Ramos (cell line): ENCODE results near the gene NUP210L.

ENCODE experiments used
- in situ Hi-C: fragments of 300-500 bp; cut with MboI; formaldehyde crosslinking; loops from one replicate; pipeline ENCODE4 v1.14.3; 2022; ENCODE audit warnings: low sequenced_read_pairs; ENCODE audit not compliant: unreplicated experiment

NUP210L gene

DNA sequence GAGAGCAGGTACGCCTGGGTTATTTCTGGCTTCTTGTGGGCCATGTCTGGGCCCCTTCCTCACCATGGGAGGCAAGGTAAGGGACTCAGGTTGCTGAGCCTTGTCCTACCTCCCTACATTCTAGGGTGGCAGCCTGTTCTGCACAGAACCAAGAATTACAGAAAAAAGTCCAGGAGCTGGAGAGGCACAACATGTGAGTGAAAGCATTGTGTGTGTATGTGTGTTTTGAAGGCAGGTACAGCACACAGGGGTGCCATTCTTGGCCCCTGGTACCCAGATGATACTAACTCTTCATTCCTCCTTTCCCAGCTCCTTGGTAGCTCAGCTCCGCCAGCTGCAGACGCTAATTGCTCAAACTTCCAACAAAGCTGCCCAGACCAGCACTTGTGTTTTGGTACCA lies 181.8 kb downstream of the NUP210L start:
- in situ Hi-C loops: no loop called here

- in situ Hi-C loops: no loop called here
These were observed 184.5 kb downstream of the NUP210L start for GRCh38 chr1:153970346-153970745.

DNA sequence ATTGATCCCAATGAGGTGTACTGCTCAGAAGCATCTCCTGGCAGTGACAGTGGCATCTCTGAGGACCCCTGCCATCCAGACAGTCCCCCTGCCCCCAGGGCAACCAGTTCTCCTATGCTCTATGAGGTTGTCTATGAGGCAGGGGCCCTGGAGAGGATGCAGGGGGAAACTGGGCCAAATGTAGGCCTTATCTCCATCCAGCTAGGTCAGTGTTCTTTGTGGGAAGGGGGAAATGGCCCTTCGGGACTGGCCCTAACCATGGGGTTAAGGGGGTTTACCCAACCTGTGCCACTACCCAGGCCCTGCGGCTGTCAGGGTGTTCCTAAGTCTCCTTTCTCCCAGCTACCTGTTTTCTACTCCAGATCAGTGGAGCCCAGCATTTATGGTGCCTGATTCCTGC lies 185.9 kb downstream of the NUP210L start:
- in situ Hi-C loops: no loop called here

GRCh38 chr1:153968408-153968807 lies 186.5 kb downstream of the NUP210L start:
- in situ Hi-C loops: no loop called here

- in situ Hi-C loops: no loop called here
These were observed 186.9 kb downstream of the NUP210L start for GRCh38 chr1:153968000-153968363.

GRCh38 chr1:153967107-153967999 lies 187.5 kb downstream of the NUP210L start, which contains the start of gene CREB3L4:
Gene CREB3L4 (plus strand): TSS chr1:153967902. CDS start chr1:153968526, 624 bp downstream.
- in situ Hi-C loops: no loop called here

DNA sequence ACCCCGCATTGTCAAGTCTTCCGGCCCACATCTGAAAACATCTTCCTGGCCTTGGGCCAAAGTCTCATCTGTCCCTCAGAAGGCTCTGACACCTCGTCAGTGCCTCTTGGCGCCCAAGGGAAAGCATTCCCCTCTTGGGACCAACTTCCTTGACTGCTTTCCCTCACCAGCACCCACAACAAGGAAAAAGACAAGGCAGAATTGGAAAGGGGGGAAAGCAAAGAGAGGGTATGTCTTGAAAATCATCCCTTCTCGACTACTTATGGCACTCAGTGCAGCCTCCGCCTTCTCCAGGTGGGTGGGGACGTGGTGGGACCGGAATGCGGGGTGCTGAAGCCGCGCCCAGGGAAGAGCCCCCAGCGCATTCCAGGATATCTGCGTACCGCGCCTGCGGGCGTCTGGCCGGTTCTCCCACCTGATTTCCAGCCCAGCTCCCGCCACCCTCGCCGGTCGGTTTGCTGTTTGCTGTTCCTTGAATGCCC lies 191.0 kb downstream of the NUP210L start:
- in situ Hi-C loops: no loop called here

- in situ Hi-C loops: no loop called here
These were observed 191.6 kb downstream of the NUP210L start, which contains the start of gene SLC39A1 for GRCh38 chr1:153963030-153963849. Gene SLC39A1 (minus strand): TSS chr1:153963537. CDS start chr1:153962715, 822 bp downstream.

DNA sequence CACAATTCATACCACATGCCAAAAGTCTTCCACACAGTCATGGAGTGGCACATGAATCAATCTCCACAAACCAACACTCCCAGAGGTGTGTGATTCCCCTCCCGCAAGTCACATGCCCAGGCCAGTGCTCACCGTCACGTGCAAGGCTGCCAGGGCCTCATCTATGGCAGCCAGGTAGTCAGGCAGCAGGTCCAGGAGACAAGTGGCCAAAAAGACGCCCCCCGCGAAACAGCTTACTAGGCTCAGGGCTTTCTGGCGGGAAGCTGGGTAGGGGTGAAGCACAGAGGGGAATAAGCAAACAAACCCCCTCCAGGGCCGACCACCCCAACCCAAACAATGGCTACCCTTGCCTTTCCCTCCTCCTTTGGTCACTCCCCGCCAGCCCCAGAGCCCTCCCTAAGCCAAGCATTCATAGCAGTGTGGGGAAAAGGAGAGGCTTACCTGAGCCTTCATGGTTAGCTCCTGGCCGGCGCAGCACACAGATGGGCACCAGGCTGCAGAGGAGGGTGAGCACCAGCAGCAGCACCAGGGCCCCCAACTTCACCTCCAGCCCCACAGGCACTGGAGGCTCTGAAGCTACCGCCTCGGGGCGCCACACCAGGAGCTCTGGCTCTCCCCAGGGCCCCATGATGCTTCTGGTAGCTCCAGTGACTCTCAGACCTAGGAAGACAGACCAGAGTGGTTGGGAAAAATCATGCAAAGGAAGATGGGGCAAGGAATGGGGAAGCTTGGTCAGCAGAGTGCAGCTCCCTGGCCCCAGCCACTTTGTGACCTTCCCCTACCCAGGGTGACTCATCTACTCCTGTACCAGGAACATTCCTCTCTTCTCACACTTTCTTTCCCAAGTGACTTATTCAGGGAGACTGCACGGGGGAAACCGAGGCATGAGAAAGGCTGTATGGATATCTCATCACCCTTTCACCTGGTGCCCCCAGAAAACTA lies 192.5 kb downstream of the NUP210L start:
- in situ Hi-C loops: no loop called here

DNA sequence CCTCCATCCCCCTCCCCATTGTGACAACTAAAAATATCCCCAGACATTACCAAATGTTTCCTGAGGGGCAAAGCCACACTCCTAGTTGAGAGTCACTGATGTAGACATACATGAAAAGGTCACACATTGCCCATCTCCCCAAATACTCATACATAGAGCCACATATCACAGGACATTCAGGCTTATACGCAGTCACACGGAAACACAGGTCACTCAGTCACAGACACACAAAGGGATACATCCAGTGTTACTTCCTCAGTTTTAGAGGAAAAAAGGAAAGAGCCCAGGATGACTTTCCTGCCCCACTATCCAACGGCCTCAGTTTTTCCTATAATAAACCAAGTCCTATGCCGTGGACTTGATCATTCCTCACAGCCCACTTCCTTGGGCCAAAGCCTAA lies 193.5 kb downstream of the NUP210L start:
- in situ Hi-C loops: no loop called here

- in situ Hi-C loops: no loop called here
These were observed 194.7 kb downstream of the NUP210L start for GRCh38 chr1:153960206-153960605.

- in situ Hi-C loops: no loop called here
These were observed 195.4 kb downstream of the NUP210L start for GRCh38 chr1:153959454-153959853.

DNA sequence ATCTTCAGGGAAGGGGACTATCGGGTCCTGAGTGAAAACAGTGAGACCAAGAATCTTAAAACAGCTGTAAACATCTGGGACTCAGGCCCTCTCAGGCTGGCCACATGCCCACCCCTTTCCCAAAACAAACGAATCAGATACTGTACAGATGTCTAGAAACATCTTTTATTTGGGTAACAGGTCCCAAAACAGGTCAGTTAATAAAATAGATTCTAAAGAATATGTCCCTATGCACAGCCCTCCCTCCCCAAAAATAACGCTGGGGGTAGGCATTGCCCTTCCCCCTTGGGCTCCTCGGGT lies 196.0 kb downstream of the NUP210L start:
- in situ Hi-C loops: no loop called here

- in situ Hi-C loops: no loop called here
These were observed 196.5 kb downstream of the NUP210L start, which contains the start of gene CRTC2 for GRCh38 chr1:153958111-153958960. Gene CRTC2 (minus strand): TSS chr1:153958612. CDS start chr1:153958497, 115 bp downstream.

DNA sequence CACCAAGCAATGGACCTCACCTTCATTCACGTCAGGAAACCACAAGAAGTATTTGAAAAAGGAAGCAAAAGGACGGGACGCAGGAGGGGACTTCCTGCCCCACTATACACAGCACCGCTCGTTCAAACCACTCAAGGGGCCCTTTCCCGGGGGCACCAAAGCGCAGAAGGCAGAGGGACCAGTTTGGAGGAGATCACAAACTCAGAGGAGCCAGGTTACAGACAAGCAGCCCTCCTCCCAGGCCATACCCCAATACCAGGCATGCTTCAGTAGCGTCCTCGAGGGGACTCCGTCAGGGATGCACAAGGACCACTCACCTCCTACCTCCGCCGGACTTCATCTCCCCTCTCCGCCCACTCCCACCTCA lies 197.1 kb downstream of the NUP210L start:
- in situ Hi-C loops: no loop called here

DNA sequence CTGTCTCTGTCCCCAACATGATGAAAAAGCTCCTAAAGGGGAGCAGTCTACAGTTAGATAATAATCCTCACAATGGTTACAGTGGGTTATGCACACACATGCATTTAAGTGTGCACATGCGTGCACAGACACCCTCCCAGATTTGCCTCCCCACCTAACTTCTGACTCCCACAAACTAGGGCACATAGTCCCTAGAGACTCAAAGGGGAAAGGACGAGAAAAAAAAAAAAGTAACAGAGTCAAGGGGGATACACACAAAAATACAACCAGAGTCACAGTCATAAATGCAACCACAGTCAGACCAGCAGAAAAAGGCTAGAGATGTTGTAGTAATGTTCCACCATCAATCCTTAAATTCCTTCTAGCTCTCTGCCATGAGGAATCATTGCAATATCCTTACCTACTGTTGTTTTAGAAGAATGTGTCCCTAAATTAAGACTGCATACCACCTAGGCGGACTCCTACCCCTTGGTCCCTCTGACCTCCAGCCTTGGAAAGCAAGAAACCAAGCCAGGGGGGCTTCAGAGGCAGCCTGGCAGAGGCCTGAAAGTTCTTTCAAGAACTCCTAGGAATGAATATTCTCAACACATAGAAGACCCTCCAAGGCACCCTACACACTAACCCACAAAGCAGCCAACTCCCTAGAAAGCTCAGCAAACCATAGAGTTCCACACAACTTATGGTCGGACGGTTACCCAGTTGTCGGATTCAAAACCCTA lies 197.7 kb downstream of the NUP210L start:
- in situ Hi-C loops: no loop called here

DNA sequence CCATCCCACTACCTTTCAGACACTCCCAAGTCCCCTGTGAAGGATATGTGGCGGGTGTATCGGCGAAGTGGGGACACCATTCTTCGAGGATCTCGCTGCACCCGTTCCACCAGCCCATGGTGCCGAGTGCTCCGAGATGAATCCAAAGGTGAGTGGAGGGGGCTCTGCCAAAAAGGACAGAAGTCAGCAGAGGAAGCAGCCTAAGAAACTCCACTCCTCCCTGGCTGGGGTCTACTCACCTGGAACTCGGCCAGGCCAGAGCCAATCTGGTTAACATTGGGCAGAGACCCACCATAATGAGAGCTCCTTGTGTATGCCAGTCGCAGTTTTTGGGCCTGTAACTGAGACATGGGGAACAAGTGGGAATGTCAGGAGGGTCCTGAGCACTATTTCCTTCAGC lies 200.0 kb downstream of the NUP210L start:
- in situ Hi-C loops: no loop called here

- in situ Hi-C loops: no loop called here
These were observed 201.0 kb downstream of the NUP210L start for GRCh38 chr1:153953859-153954365.
